ENCODE data around the gene CUX1. TPM values are rescaled to one million over a fixed set of nuclear protein-coding genes. Genes with fewer than 3 reads are reported as not detected.

Gene CUX1
- total RNA-seq: 100 to 1,000 TPM; 122 to 131 TPM
- long read RNA-seq, partial matches to known transcripts: 34 of 62 reads
- long read RNA-seq, other reads (novel, unspliced or antisense): 24 of 62 reads

GRCh38 chr7:101817471-101818286 lies at the start of gene CUX1:
Gene CUX1 (plus strand): TSS chr7:101817626. CDS start chr7:101817640, 14 bp downstream.
- intact Hi-C loops (cut with DNase I, micrococcal nuclease): no loop called here
- peak; percentile 47 for ATAC-seq
- peak; percentile 39 to 65 for DNase-seq

GRCh38 chr7:101768280-101768679 lies 49.1 kb upstream of the CUX1 start:
- no peak for ATAC-seq
- intact Hi-C loops (cut with DNase I, micrococcal nuclease): no loop called here
- DNase-seq: no peak

- DNase-seq: no peak
- ATAC-seq: no peak
These were observed 47.0 kb upstream of the CUX1 start for GRCh38 chr7:101770466-101770865.

GRCh38 chr7:101772508-101773211 lies 44.8 kb upstream of the CUX1 start:
- ATAC-seq (no peak), DNase-seq (no peak)
- intact Hi-C loops (cut with DNase I, micrococcal nuclease): no loop called here

More at GRCh38 chr7:101770466-101770865, 47.0 kb upstream of the CUX1 start:
- intact Hi-C loops (cut with DNase I, micrococcal nuclease): no loop called here

GRCh38 chr7:101775181-101775580 lies 42.2 kb upstream of the CUX1 start:
- ATAC-seq (no peak), DNase-seq (no peak)
- intact Hi-C loops (cut with DNase I, micrococcal nuclease): no loop called here

- DNase-seq: no peak
- intact Hi-C loops (cut with DNase I, micrococcal nuclease): no loop called here
- no peak for ATAC-seq
These were observed 39.3 kb upstream of the CUX1 start for GRCh38 chr7:101778026-101778580.

GRCh38 chr7:101779267-101779666 lies 38.2 kb upstream of the CUX1 start:
- DNase-seq: no peak
- intact Hi-C loops (cut with DNase I, micrococcal nuclease): no loop called here
- no peak for ATAC-seq

- ATAC-seq (no peak), DNase-seq (no peak)
- intact Hi-C loops (cut with DNase I, micrococcal nuclease): no loop called here
These were observed 37.1 kb upstream of the CUX1 start for GRCh38 chr7:101780281-101780680.

GRCh38 chr7:101781439-101781838 lies 36.0 kb upstream of the CUX1 start:
- no peak for DNase-seq
- ATAC-seq: no peak
- intact Hi-C loops (cut with DNase I, micrococcal nuclease): no loop called here

GRCh38 chr7:101782476-101782875 lies 35.0 kb upstream of the CUX1 start:
- ATAC-seq (no peak), DNase-seq (no peak)
- intact Hi-C loops (cut with DNase I, micrococcal nuclease): no loop called here

- intact Hi-C loops (cut with DNase I, micrococcal nuclease): no loop called here
- no peak for DNase-seq
These were observed 34.5 kb upstream of the CUX1 start for GRCh38 chr7:101782896-101783295.

GRCh38 chr7:101783381-101784181 lies 33.8 kb upstream of the CUX1 start:
- intact Hi-C loops (cut with DNase I, micrococcal nuclease): no loop called here
- no peak for DNase-seq
- ATAC-seq: no peak

More at GRCh38 chr7:101782896-101783295, 34.5 kb upstream of the CUX1 start:
- no peak for ATAC-seq

- no peak for DNase-seq
- ATAC-seq: peak; percentile 32
- intact Hi-C loops (cut with DNase I, micrococcal nuclease): no loop called here
These were observed 32.9 kb upstream of the CUX1 start for GRCh38 chr7:101784292-101785127.

GRCh38 chr7:101787864-101788263 lies 29.6 kb upstream of the CUX1 start:
- intact Hi-C loops (cut with DNase I, micrococcal nuclease): no loop called here
- DNase-seq (no peak), ATAC-seq (no peak)

GRCh38 chr7:101788517-101788916 lies 28.9 kb upstream of the CUX1 start:
- ATAC-seq (no peak), DNase-seq (no peak)
- intact Hi-C loops (cut with DNase I, micrococcal nuclease): no loop called here

- no peak for DNase-seq
- ATAC-seq: no peak
- intact Hi-C loops (cut with DNase I, micrococcal nuclease): no loop called here
These were observed 26.7 kb upstream of the CUX1 start for GRCh38 chr7:101790566-101791293.

GRCh38 chr7:101792051-101792681 lies 25.3 kb upstream of the CUX1 start:
- no peak for DNase-seq
- ATAC-seq: no peak

More at GRCh38 chr7:101792051-101792681, 25.3 kb upstream of the CUX1 start:
- intact Hi-C loops (cut with DNase I, micrococcal nuclease): no loop called here
